Urothelium cell line (cell line): ENCODE measurements around the gene CRACDL.
A peak's percentile ranks its signal among the peaks of the same experiment; 100 is the strongest.

Experiments
- DNase-seq: peaks from one replicate; pipeline ENCODE4 v3.0.0; 2011; ENCODE audit warnings: low spot score, mixed read lengths
- FAIRE-seq: peaks from 2 replicates; lab custom pipeline; 2011; peaks lifted over from hg19 to GRCh38; lab: Jason Lieb, UNC

The CRACDL gene

DNA sequence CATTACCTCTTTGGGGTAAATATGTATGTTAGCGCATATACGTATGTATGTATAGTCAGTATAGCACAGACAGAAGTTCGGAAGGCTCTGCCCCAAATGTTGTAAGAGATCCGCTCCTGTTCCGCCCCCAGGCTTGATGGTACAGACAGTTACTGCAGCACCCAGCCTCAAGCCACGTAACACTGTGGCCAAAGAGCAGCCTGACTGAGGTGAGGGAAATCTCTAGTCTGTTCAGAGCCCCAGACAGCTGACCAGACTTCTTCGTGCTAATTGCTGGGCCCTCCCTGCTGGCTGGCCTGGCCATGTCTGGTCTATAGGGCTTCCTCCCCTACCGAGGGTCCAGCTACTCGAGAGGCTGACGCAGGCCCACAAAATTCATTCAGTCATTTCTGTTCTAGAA, 7.8 kb downstream of the CRACDL start:
- DNase-seq (no peak), FAIRE-seq (no peak)

DNA sequence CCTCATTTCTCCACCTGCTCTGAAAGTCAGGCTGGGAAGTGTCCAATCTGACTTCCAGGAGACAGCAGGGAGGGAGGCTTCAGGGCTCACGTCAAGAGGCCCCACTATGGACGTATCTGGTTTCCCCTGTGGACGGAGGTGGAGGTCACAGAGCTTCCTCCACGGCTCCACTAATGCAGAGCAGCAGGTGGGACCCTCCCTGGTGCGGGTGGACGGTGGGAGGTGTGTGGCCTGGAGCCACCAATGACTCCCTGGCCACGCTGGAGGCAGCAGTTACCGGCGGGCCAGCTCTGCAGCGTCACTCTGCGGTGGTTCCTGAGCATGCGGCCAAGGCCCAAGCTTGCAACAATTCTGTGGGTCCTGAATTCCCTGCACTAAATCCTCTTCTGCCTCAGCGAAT, 9.0 kb downstream of the CRACDL start:
- DNase-seq: no peak
- FAIRE-seq: no peak

DNA sequence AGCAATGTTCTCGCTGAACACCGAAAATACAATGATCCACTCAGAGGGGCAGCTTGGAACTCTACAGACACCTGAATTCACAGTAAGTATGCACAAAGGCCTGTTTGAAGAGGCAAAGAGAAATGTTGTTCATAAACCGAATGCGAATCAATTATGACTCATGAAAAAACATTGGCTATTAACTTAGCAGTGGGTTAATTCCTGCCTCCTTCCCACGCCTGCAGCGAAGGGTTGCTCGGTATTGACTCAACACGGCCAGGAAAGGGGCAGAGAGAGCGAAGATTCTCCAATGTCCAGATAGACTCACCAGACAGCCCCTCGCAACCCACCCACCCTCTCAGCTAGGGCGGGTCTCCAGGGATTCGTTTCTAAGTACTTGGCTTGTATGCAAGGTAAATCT, 9.4 kb downstream of the CRACDL start:
- DNase-seq (no peak), FAIRE-seq (no peak)

DNA sequence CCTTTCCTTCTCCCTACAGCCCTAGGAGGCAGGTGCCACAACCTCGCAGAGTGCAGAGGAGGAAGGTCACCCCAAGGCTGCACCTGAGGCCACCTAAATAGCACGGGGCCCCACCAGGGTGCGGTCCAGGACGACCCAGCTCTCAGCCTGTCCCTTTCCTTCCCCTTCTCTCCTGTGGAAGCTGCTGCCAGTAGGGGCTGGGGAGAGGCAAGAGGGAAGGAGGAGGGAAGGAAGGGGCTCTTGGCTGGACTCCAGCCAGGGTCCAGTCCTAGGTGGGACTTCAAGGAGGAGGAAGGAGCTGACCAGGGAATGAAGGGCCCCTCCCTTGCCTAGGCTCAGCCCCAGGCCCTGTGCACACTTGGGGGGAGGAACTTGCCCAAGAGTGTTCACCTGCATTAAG, 11.1 kb downstream of the CRACDL start:
- FAIRE-seq: no peak
- no peak for DNase-seq

DNA sequence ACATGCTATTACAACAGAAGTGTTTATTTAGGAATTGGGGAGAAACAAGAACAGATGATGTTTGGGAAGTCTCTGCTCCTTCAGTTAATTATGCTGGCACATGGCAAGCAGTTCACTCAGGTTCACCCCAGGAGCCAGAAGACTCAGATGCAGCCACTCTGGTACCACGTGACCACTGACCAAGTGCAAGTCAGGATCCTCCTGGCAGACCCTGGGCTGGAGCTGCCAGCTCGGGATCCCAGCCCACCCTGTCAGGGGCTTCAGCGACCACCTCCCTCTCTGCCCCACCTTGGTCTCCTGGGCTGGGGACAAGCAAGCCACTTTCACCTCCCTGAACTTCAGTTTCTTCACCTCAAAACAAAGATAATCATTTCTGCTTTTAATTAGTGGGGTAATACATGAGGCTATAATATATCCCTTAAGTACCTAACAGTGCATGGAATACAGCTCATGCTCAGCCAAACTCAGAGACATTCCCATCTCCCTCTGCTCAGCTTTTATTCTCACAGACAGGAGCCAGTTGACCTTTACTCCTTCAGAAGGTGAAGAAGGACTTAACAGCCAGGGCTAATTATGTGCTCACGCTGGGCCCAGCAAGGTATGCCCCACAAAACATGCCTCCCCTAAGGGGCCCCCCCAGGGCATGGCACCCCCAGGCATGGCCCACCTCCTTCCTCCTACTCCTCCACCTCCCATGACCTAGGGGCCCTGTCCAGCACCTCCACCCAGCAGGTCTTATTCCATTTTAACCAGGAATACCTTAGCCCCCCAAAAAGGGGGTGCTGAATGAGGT, 11.8 kb downstream of the CRACDL start:
- FAIRE-seq (no peak), DNase-seq (no peak)

DNA sequence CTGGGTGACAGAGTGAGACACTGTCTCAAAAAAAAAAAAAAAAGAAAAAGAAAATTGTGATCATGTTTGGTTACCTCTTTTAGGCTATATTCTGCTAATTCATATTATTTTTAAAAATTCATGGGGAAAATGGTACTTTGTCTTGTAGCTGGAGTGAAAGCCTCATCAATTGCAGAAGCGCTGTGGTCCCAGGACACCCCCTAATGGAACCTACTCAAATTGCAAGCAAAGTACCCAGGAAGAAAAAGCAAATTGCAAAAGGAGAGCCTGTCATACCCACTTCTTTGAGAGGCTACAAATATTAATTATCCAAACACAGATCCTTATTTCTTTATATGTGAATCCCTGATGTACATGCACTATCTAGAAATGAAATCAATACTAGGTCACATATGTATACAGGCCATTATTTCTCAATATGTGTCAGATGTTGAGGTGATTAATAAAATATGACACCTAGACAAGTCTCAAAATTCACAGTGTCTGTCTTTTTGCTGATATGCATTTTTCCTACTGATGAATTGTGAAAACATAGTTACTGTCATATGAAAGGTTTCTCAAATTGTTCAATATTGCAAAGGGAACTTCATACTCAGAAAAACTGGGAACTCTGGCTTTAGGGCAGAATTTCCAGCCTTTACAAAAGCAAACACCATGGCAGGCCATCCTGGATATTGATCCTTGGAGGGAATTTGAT, 12.6 kb downstream of the CRACDL start:
- no peak for DNase-seq
- no peak for FAIRE-seq

DNA sequence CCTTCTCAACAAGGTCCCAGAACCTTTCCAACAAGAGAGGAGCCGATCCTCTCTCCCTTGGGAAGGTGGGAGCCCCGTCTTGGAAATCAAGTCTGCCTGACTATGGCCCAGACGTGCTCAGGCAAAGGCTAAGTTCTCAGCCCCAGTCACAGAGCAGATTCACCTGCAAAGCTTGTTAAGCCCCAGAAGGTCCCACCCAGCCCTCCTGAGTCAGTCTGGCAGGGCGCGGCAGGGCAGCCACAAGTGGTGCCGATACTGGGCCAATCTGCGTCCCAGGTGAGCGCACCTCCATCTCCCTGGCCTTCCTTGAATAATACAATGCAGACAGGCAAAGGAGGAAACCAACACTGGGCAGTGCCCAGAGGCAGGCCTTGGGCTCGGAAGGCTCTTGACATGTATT, 15.0 kb downstream of the CRACDL start:
- FAIRE-seq (peak; percentile 32), DNase-seq (no peak)

DNA sequence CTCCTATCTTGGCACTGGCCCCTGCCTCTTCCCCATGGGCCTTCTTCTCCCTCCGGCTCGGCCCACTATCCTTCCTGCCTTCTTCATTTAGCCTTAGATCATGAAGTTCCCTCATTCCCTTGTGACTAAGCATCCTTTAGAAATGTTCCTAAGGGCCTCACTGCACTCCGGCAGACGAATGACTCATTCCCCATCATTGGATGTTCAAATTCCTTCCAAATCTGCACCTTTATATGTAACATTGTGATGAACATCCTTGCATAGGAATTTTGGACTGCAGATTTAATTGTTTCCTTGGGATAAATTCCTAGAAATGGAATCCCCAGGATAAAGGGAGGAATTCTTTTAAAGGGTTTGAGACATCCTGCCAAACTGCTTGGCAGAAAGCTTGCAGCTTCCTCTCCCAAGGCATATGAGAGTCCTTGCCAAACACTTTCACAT, 19.0 kb downstream of the CRACDL start:
- peak; percentile 70 for FAIRE-seq
- peak; percentile 86 for DNase-seq

DNA sequence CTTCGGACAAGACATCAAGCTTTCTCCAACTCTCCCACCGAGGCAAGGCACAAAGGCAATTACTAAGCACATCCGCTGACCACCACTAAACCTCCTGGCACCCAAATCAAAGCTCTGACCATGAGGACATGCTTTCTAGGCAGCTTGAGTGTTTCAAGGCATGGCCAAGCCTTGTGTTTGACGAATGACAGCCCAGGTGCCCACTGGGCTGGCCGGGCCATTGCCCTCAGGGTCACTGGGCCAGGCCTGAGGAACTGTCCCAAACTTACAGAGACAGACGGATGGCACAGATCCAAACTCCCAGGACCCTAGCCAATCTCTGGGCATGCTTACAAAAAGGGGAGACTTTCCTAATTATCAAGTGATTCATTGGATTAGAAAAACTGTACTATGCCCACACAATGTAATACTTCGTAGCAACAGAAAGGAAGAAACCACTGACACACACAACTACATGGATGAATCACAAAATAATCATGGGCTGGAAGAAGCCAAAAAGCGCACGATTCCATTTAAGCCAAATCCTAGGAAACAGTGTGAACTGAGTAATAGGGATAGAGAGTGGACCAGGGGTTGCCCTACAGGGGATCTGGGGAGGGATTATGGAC, 20.2 kb downstream of the CRACDL start:
- FAIRE-seq: no peak

DNA sequence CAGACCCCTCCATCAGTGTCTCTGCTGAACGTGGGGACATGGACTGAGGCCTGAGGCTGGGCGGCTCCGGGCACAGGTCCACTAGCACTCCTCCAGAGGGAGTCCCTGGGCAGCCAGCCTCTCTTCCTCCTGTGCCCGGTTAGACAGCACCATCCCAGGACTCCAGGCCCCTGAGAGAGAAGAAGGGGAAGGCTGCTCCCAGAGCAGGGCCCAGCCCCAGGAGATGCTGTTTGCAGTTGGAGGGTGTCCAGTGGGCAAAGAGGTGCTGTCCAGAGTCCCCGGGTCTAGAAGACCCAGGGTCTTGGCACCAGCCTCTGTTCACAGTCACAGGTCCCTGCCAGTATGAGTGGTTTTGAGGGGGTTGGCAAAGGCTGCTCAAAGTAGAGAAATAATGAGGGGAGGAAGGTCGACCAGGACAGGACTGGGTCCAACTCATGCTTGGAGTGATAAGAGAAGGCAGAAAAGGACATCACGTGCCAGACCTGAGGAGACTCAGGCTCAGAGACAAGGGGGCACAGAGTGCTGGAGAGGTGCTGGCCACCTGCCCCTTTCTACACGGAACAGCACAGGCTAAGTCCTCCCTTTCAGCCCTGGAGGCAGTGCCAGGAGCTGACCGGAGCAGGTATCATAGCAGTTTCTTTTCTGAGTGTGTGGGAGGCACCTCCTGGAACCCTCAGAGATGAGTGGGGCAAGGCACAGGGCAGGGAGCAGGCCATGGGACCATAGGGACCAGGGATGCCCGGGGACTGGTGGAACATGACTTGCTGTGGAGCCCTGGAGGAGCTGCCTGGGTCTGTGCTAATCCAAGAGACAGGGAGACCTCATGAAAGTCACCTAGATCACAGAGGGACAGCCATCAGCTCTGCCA, 21.1 kb downstream of the CRACDL start:
- DNase-seq: no peak
- FAIRE-seq: no peak

More for the DNA sequence above, 20.2 kb downstream of the CRACDL start:
- no peak for DNase-seq

DNA sequence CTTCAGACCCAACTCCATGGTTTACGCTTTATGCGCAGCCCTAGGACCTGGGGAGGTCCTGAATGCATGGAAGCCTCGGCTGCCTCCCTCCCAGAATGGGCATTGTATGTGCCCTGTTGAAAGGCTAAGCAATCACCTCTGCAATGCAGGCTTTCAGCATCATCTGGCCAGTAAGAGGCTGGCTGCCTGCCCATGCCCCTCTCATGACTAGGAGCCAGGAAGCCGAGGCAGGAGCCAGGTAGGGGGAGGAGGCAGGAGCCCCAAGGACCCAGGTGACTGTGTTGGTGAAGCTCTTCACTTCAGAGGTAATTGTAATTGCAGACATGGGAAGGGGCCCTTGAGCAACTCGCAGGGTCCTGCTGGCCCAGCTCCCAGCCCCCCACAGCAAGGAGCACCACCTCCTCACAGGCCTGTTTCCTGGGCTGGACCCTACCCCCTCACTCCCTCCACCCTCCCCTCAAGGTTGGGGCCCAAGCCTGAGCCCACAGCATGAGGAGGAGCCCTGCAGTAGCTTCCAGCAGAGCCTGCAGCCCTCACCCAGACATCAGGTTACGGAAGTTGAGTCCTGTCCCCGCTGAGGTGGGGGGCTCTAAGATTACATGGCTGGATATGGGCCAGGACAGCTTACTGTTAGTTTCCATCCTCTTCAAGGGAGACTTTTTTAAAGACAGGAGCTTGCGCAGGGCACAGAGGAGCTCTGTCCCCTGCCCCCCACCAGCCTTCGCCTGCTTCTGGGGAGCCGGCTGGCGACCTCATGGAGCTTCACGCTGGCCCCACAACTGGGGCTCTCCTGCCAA, 21.9 kb downstream of the CRACDL start:
- peak; percentile 46 for DNase-seq
- FAIRE-seq: no peak

DNA sequence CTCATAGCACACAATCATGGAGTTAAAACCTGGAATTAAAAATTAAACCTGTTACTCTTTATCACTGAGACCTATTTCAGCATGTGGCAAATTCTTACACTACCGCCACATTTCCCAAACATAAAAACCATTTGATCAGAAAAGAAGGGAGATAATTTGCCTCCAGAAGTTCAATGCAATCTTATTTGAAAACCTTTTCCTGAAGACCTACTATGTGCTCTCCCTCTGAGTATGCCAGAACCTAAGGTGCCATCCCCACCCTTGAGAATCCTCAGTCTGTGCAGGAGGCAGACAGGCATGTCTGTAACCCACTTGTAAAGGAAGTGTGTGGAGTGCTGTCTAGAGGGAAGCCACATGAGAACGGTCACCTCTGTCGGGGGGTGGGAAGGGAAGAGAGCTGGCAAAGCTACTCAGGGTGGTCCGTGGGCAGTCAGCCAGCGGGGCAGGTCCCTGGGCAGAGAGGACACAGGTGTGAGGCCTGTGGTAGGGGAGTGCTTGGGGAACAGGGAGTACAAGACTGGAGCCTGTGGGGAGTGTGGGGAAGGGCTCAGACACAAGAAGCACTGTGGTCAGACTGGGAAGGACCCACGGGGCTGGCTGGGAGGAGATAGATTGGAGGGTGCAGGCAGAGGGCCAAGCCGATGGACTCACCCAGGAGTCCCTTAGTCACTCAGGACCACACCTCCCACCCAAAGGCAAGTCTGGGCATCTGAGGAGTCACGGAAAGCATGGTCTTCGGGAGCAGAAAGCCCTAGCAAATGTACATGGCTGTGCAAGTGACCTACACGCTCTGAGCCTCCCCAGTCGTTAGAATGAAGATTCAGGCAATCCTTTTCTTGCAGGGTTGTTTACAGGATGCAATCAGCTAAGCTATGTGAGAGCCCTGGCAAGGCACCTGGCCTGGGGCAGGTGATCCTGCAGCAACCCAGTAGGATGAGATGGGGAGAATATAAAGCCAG, 22.8 kb downstream of the CRACDL start:
- FAIRE-seq (peak; percentile 83), DNase-seq (peak; percentile 72)

DNA sequence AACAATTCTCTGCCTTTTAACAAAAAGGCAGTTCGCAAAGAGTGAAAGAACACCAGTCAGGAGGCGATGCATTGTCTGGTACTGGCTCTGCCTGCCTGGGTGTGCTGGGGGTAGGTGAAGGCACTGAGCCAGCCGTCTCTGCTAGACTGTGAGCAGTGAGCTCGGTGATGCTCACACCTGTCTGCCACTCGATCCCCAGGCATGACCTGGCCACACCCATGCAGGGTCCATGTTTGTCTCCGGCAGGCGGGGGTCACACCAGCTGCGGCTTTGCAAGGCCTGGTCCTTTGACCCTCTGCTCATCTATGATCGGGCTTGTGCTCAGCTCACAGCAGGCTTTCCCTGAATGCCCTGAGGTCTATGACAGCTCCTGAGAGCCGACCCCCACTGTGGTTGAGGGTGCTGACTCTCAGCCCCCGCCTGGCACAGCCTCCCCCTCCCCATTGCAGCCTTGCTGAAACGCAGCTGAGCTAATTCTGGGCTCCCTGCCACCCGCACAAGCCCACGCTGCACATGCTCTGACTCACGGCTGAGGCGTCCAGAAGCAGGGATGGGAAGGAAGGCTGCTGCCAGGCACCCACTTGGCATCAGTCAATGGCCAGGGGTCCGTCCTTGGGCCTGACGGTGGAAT, 23.7 kb downstream of the CRACDL start:
- FAIRE-seq (peak; percentile 97), DNase-seq (peak; percentile 93)

DNA sequence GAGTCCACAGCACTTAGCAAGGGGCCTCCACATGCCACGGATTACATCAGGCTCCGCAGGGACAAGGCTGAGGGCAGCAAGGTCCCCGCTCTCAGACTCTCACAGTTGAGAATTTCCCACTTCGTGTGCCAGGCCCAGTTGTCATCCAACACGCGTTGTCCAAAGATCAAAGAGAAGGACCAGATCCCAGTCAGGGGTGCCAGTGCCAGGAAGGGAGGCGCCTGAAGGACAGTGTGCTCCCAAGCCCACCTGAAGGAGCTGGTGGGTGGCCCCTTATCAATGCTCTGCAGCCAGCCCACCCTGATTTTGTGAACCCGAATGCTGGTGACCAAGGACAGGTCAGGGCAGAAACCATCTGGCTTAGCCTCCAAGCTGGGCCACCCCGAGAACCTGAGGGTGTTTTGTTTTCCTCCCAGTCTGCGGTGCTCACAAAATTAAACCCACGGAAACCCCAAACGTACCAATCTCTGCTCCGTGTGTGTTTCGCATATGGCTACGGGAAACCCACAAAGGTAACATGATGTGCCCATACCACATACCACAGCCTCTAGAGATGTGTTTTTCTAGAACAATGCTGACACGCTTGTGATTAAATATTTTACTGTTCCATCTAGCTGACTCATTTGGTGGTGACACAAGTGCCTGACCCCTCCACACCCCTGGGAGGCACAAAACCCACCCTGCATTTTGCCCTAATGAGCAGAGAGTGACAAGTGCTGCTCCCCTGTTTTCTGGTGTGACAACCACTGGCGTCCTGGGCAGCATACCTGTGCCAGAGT, 24.5 kb downstream of the CRACDL start:
- DNase-seq (peak; percentile 55), FAIRE-seq (peak; percentile 89)

DNA sequence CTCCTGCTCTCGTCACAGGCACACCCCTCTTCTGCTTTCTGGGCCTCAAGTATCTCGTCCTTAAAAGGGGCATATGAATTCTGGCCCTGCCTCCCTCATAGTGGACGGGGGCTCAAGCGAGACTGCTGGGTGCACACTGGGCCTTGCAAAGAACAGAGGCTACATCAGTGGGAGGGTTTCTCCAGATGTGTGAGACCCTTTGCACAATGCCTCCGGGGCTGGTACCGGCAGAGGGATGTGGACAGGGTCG, 25.0 kb downstream of the CRACDL start:
- peak; percentile 27 for FAIRE-seq
- no peak for DNase-seq

DNA sequence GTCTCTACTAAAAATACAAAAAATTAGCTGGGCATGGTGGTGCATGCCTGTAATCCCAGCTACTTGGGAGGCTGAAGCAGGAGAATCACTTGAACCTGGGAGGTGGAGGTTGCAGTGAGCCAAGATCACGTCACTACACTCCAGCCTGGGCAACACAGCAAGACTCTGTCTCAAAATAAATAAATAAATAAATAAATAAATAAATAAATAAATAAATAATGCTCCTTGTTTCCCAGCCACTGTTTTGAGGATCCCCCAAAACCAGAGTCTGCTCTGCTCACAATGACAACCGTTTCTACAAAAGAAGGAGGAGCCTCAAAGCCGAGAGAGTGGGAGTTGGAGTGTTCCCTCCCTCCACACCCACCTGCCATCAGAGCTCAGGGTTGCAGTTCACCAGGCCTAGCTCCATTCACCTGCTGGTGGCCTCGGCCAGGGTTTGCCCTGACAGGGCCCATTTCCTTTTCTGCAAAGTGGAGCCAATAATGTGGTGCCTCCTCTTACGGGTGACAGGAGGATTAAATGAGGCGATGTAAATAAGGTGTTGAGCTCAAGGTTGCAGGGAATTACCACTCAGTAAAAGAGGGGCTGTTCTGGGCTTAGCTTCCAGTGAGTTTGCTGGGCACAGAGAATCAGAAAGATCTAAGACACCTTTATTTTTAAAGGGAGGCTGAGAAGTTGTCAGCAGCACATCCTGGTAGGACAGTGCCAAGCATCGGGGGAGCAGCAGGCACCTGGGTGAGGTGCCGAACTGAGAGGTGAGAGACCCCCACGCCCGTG, 25.5 kb downstream of the CRACDL start:
- no peak for FAIRE-seq
- DNase-seq: no peak
